T-helper 17 cell (primary cell): ENCODE results near the gene OCA2. TPM values are rescaled to one million over a fixed set of nuclear protein-coding genes. Genes with fewer than 3 reads are reported as not detected.

Experiments used
- ATAC-seq: fragments of 150-1000 bp; cut with Tn5 transposase; 2 replicates; pipeline ENCODE4 v1.10.0; 2021; ENCODE audit warnings: mild to moderate bottlenecking, moderate library complexity
- DNase-seq, 3 donors: peaks; one replicate each; pipeline versions ENCODE4 v3.0.0 to v3.0.0-alpha.2; 2020 to 2021
- H3K9me3 ChIP-seq: one replicate; pipeline ENCODE4 v1.7.0; 2013; ENCODE audit warnings: low read length, mild to moderate bottlenecking; ENCODE audit not compliant: control insufficient read depth, poor library complexity, severe bottlenecking
- H3K27ac Mint-ChIP-seq: one replicate; pipeline ENCODE4 v1.8.0; 2022; ENCODE audit warnings: mild to moderate bottlenecking, moderate library complexity, mixed read lengths
- H3K27me3 Mint-ChIP-seq: one replicate; pipeline ENCODE4 v1.8.0; 2022; ENCODE audit warnings: mixed read lengths
- H3K36me3 Mint-ChIP-seq: one replicate; pipeline ENCODE4 v1.8.0; 2022; ENCODE audit warnings: low read depth, mixed read lengths
- H3K4me1 Mint-ChIP-seq: one replicate; pipeline ENCODE4 v1.8.0; 2022; ENCODE audit warnings: mild to moderate bottlenecking, mixed read lengths
- H3K4me3 Mint-ChIP-seq: one replicate; pipeline ENCODE4 v1.8.0; 2022; ENCODE audit warnings: mild to moderate bottlenecking, moderate library complexity, mixed read lengths
- total RNA-seq, 4 donors: library from RNA in 2 of 4; stranded (reverse) in 2 of 4; gene quantifications; one replicate each; pipeline ENCODE4 v1.2.3 and lab custom pipeline; 2022 to 2026

Gene OCA2
- total RNA-seq, 2 donors from 2014 or later, result not detected

DNA sequence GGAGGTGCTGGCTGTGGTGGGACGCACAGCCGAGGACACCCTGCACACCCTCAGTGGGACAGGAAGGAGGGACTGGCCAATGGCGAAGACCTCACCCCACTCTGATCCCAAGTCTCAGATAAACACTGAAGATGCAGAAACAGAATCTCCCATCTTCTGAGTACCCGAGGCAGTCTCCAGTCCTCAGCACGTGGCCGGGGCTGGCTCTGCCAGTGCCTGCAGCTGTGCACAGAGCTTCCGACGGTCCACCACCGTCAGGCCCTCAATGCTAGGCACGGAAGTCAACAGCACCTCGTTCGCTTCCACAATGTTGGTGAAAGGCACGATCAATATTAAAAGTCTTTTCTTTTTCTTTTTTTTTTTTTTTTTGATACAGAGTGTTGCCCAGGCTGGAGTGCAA lies 16.8 kb upstream of the OCA2 start:
- Mint-ChIP-seq H3K27me3 (no peaks in the 10 kb centered on the region), H3K4me1 (no peaks in the 10 kb centered on the region), H3K36me3 (peaks cover 10% of the 10 kb centered on the region), H3K4me3 (no peak overlapping the region), H3K27ac (no peak overlapping the region)
- H3K9me3 ChIP-seq, result no peaks in the 10 kb centered on the region
- ATAC-seq (no peak), DNase-seq (no peak)

DNA sequence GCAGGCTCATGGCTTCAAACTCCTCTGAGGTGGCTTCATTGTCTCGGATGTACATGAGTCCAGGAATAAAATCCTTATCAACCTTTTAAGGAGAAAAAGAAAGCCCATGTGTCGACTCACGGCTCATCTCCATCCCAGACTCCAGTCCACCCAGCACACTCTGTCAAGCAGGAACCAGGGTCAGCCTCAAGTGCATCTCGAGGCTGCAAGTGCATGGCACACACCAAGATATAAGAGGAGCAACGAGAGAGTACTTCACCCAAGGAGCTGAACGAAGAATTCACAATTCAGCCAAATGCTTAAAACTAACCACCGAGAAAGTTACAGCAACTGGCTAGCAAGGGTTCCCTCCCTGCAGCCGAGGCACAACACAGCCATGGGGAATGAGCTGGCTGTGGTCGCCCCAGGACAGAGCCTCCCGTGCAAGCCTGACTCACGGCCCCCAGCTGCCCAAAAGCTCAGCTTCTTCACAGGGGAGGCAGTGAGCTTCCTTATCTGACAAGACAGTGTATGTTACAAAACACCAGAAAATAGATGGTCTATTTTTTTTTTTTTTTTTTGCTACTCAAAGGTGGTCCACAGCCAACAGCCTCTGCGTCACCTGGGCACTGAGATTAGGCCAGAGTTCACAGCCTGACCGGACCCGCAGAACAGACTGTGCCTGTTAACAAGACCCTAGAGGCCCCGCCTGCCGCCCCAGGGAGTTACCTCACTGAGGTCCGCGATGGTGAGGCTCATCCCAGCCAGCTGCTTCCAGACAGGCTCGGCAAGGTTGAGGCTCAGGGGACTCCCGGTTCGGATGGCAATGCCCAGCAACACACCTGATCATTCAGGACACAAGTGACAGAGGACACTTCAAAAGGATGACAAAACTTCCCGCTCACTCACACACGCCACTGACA lies 15.9 kb upstream of the OCA2 start:
- peaks cover 10% of the 10 kb centered on the region for H3K36me3 Mint-ChIP-seq
- no peak overlapping the region for H3K4me3 Mint-ChIP-seq
- no peaks in the 10 kb centered on the region for H3K9me3 ChIP-seq
- H3K4me1 Mint-ChIP-seq, result no peaks in the 10 kb centered on the region
- no peak overlapping the region for H3K27ac Mint-ChIP-seq
- no peaks in the 10 kb centered on the region for H3K27me3 Mint-ChIP-seq
- DNase-seq (no peak), ATAC-seq (no peak)

DNA sequence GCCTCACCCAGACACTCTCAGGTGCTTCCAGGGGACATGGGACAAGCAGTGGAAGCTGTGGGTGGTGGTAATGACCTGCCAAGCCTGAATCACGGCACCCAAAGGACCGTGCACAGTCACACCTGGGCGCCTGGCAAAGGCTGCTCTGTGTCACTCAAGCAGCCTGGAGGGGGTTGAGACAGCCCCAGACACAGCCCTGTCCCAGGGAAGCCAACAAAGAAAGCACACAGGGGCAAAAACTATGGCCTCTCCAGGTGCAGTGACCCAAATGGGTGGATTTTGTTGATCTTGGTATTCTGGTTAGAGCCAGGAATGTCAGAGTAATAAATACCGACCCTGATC lies 15.0 kb upstream of the OCA2 start:
- Mint-ChIP-seq H3K4me1 (no peaks in the 10 kb centered on the region), H3K4me3 (no peak overlapping the region), H3K36me3 (peaks cover 10% of the 10 kb centered on the region), H3K27ac (no peak overlapping the region), H3K27me3 (no peaks in the 10 kb centered on the region)
- ATAC-seq, result no peak
- no peak for DNase-seq
- no peaks in the 10 kb centered on the region for H3K9me3 ChIP-seq

DNA sequence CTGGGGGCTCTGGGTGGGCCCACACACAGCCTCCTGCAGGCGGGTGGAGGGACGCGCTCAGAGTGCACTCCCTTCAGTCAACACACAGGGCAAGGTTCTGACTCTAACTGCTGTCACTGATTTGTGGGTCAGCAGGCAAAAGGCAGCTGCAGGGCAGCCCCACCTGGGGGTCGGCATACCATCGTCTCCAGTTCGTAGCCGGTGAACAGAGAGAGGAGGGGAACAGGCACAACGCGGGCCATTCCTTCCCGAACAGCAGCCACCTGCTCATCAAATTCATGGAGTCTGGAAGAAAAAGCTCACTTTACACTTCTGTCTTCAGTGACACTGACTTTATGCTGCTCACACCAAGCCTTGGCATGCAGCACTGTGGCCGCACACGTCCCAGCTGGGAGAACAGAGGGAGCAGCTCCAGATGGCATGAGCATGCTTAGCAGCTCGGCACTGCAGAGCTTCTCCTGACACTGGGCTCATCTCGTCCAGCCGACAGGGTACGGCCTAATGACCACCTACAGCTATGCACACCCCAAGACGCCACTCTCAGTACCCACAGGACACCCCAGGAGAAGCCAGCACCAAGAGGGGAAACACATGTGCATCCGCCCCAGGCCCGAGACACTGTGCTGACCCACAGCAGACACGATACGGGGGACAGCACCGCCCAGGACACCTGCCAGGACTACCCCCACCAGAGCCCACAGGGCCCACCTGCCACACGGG lies 14.4 kb upstream of the OCA2 start:
- no peak for DNase-seq
- no peak for ATAC-seq
- Mint-ChIP-seq H3K36me3 (peaks cover 10% of the 10 kb centered on the region), H3K4me3 (no peak overlapping the region), H3K27ac (no peak overlapping the region), H3K4me1 (no peaks in the 10 kb centered on the region), H3K27me3 (no peaks in the 10 kb centered on the region)
- H3K9me3 ChIP-seq, result no peaks in the 10 kb centered on the region

DNA sequence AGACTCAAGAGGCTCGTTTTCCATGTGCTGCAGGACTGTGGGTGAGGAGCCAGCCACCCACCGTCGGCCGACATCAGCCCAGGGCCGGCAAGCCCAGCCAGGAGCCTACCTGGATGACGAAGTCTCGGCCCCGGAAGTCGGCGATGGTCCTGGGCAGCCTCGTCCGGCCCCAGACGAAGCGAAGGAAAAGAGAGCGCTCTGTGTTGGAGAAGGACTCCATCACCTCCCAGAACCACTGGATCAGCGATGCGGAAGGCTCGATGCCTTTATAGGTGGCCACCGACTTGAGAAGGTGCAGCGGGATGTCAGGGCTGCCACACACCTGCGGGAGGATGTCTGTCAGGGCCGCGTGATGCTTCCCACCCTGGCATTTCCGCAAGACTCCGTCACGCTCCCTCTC lies 13.8 kb upstream of the OCA2 start:
- no peaks in the 10 kb centered on the region for H3K9me3 ChIP-seq
- no peak for DNase-seq
- Mint-ChIP-seq H3K4me1 (peaks cover 1% of the 10 kb centered on the region), H3K27ac (no peak overlapping the region), H3K27me3 (no peaks in the 10 kb centered on the region), H3K36me3 (peaks cover 10% of the 10 kb centered on the region), H3K4me3 (no peak overlapping the region)
- no peak for ATAC-seq

DNA sequence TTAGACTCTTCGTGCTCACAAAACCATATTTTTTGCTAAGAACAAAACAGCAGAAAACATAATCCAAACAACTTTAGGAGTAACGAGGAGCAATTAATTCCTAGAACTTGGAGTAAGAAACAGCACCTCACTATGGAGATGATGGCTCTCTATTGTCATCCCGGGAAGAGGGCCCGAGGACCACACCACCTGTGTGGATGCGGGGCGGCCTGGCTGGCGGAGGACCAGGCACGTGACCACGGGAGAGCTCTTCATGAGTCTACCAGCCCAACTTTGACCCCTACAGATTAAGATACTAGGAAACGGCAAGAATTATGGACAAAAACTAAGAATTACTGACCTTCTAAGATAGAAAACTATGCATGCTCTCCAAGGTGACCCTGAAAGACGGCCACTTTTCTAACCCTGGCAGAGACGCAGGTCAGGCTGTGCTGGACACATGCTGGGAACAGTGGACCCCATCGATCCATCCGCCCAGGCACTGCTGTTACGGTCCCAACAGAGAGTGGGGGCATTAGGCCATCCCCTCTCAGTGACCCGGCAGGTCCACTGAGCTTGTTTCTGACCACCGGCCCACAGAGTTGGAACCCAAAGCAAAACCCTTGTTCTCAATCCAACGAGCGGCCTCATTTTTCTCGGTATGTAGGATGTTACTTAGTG lies 13.1 kb upstream of the OCA2 start:
- peaks cover 10% of the 10 kb centered on the region for H3K36me3 Mint-ChIP-seq

DNA sequence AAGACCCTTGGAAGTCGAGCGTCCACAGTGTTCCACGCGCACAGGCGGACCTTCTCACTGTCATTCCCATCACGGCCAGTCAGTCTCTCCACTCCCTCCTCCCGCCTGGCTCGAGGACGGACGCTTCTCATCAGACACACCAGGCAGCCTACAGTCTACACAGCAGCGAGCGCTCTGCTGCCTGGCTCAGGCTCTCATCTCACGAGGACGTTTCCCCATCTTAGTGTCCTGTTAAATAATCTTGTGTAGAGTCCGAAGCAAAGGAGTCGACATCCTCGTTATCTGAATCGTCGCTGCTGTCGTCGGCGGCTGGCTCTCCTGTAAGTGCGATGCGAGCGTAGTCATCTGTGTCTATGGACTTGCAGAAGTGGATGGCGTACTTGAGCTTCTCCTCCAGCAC lies 12.4 kb upstream of the OCA2 start:
- Mint-ChIP-seq H3K4me1 (peaks cover 4% of the 10 kb centered on the region), H3K36me3 (peaks cover 10% of the 10 kb centered on the region), H3K27me3 (no peaks in the 10 kb centered on the region), H3K27ac (no peak overlapping the region), H3K4me3 (no peak overlapping the region)
- H3K9me3 ChIP-seq, result no peaks in the 10 kb centered on the region
- ATAC-seq (no peak), DNase-seq (no peak)

More for the DNA sequence above, 13.1 kb upstream of the OCA2 start:
- DNase-seq (no peak), ATAC-seq (no peak)
- no peak overlapping the region for H3K4me3 Mint-ChIP-seq
- H3K27ac Mint-ChIP-seq, result no peak overlapping the region
- no peaks in the 10 kb centered on the region for H3K27me3 Mint-ChIP-seq
- no peaks in the 10 kb centered on the region for H3K9me3 ChIP-seq
- peaks cover 2% of the 10 kb centered on the region for H3K4me1 Mint-ChIP-seq

DNA sequence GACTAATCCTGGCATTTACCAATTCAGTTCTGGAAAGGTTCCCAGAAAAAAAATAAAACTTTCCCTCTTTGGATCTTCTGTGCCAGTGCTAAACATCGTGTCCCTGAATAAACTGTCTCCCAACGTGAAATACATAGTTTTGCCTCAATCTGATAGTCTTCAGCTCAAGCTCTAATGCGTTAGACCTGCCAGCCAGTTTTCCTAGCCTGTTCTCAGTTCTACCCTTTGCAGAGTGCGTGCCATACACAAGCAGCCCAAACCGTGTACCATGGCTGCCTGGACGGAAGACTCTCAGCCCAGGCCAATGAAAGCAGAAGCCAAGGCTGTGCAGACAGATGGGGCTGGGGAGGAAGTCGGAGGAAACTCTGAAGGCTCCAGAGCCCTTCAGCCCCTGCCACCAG lies 11.4 kb upstream of the OCA2 start:
- peaks cover 11% of the 10 kb centered on the region for H3K36me3 Mint-ChIP-seq
- no peak overlapping the region for H3K27ac Mint-ChIP-seq
- H3K9me3 ChIP-seq, result no peaks in the 10 kb centered on the region
- DNase-seq, result no peak
- H3K27me3 Mint-ChIP-seq, result no peaks in the 10 kb centered on the region
- H3K4me1 Mint-ChIP-seq, result peaks cover 9% of the 10 kb centered on the region
- no peak overlapping the region for H3K4me3 Mint-ChIP-seq
- no peak for ATAC-seq

DNA sequence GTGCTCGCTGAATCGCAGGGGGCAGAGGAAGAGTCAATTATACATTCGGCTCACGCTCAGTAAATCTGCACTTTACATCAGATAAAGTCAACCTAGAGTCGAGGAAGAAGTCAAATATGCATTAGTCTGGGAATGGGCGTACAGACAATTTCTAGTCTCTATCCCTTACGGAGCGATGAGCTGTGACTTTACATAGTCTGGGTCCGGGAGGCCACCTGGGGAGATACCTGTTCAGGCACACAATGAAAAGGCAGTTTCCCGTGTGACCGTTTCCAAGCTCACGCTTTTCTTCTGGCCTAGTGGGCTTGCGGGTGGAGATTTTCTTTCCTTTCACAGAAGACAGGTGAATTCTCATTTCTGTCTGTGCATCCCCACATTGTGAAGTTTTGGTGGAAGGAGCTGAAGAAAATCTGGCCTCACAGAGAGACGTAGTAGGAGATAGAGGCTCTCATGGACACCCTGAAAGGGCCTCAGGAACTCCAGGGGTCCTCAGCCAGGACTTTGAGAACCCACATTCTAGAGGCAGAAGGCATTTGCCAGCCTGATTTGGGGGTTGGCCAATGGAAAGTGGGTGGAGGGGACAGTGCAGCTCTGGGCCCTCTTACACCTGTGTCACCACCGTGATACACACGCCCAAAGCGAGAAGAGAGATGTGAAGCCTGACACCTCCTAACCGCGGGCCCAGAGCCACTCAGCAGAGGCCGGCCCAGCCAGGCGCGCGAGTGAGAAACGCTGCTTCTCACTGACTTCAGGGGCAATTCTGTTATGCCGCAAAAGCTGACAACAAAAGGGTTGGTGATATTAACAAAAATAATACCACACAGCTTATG lies 10.7 kb upstream of the OCA2 start:
- Mint-ChIP-seq H3K36me3 (peaks cover 10% of the 10 kb centered on the region), H3K27ac (no peak overlapping the region), H3K27me3 (no peaks in the 10 kb centered on the region), H3K4me3 (no peak overlapping the region), H3K4me1 (peaks cover 9% of the 10 kb centered on the region)
- DNase-seq (no peak), ATAC-seq (no peak)
- no peaks in the 10 kb centered on the region for H3K9me3 ChIP-seq

DNA sequence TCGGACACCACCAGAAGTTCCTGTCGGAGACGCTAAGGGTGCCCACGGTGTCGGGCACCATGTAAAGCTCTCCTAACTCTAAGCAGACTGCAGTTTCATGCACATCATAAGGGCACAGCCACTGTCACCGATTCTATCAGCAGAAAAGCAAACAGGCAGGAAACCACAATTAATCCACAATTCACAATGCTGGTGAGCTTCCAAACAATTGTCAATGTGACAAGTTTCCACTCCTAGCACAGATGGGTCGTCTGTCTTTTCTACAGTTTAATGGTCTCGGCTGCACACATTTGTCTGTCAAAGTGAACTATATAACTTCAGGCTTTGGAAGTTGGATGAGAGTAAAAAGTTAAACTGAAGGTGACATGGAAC lies 8.8 kb upstream of the OCA2 start:
- DNase-seq, result no peak
- H3K36me3 Mint-ChIP-seq, result peaks cover 11% of the 10 kb centered on the region
- H3K4me3 Mint-ChIP-seq, result peak overlapping the region; percentile 89
- H3K27me3 Mint-ChIP-seq, result peaks cover 15% of the 10 kb centered on the region
- ATAC-seq, result peak; percentile 20
- H3K27ac Mint-ChIP-seq, result no peak overlapping the region
- H3K4me1 Mint-ChIP-seq, result peaks cover 12% of the 10 kb centered on the region
- no peaks in the 10 kb centered on the region for H3K9me3 ChIP-seq

DNA sequence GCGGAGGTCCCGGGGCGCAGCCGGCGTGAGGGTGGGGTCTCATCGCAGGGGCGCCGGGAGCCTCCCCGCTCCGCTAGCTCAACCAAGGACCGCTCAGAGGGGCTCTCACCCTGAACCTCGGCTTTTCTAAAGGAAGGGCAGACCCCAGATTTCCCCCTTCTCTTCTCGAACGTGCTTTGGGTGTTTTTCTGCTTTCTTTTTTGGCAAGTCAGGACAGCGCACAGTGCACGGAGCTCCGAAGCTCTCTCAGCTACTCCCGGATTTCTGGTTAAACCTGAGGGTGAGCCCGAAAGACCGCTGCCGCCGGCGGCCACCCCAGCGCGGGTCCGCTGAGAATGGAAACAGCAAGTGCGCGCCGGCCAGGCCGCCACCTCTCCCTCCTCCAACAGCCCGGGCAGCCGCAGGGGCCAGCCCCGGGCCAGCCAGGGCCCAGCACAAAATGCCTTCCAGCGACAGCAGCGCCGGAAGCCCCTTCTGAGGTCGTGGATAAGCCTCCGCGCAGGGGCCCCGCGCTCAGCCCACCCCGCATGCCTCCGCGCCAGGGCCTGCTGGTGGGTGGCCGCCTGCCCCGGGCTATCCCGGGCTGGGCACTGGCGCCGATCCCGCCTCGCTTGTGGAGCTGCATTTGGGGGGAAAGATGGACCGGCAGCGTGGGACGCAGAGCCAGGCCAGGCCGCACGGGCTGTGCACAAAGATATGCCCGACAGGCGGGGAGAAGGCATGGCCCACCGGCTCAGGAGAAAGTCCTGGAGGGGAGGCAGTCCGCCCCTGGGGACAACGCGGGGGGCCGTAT lies 8.2 kb upstream of the OCA2 start:
- peak; percentile 43 for ATAC-seq
- Mint-ChIP-seq H3K36me3 (peaks cover 11% of the 10 kb centered on the region), H3K4me3 (peak overlapping the region; percentile 89), H3K4me1 (peaks cover 12% of the 10 kb centered on the region), H3K27ac (no peak overlapping the region), H3K27me3 (peaks cover 17% of the 10 kb centered on the region)
- H3K9me3 ChIP-seq, result no peaks in the 10 kb centered on the region
- DNase-seq, result no peak

DNA sequence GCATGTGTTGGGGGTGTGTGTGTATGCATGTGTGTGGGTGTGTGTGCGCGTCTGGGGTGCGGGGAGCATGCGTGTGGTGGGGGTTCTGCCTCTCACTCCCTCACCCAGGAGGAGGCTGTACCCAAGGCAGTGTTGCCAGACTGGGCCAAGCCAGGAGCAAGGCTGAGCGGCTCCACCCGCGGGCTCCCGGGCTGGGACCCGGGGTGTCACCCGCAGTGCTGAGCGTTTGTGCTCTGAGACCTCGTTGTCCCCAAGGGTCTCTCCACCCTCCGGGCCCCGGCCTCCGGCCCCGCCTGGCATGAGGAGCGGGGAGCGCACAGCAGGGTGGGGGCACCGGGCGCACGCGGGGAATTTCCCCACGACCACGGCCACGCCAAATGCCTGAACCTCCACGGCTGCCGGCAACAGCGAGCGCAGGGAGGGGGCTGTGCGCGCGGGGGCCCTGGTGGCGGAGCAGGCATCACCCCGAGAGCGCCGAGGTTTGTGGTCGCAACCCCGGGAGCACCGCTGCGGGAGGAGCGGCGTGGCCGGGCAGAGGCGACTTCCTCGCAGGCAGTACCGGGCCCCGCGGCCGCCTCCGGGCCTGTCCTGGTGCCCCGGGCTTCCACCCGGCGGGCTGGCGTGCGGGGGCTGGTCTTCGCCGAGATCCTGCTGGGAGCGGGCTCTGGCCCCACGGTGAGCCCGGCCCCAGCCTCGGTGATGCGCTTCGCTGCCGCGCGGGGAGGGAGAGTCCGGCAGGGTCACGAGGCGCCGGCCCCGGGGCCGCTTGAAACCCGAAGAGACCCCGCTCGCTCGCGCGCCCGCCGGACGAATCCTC lies 7.4 kb upstream of the OCA2 start:
- ATAC-seq (peak; percentile 63), DNase-seq (peak in 2 of 3 donors; percentile 16 to 37)
- Mint-ChIP-seq H3K4me3 (peak overlapping the region; percentile 80), H3K36me3 (peaks cover 6% of the 10 kb centered on the region), H3K27ac (no peak overlapping the region), H3K4me1 (peaks cover 12% of the 10 kb centered on the region), H3K27me3 (peaks cover 17% of the 10 kb centered on the region)
- H3K9me3 ChIP-seq, result no peaks in the 10 kb centered on the region
